Epithelial cell of proximal tubule (primary cell): ENCODE results near the gene GALNT2. TPM values are rescaled to one million over a fixed set of nuclear protein-coding genes. Genes with fewer than 3 reads are reported as not detected.

Experiments
- DNase-seq: peaks from one replicate; pipeline ENCODE4 v3.0.0-alpha.2; 2011; ENCODE audit warnings: low read depth
- H3K4me3 ChIP-seq: 2 replicates; pipeline ENCODE4 v1.5.1; 2011; ENCODE audit warnings: low read depth, mild to moderate bottlenecking, low read length
- total RNA-seq: library from RNA; depleted of rRNA; stranded (reverse); fragments of >200 nt; gene quantifications from 2 replicates; pipeline ENCODE4 v1.2.3, GENCODE V29; 2015
- TF ChIP-seq, protein P1 (sequence below): conservative IDR thresholded peaks from 2 replicates; pipeline ENCODE4 v1.5.1; 2012; ENCODE audit warnings: low read depth, mild to moderate bottlenecking, low read length

Gene GALNT2
- total RNA-seq, 1 donor from 2014 or later: 52.1 TPM

DNA sequence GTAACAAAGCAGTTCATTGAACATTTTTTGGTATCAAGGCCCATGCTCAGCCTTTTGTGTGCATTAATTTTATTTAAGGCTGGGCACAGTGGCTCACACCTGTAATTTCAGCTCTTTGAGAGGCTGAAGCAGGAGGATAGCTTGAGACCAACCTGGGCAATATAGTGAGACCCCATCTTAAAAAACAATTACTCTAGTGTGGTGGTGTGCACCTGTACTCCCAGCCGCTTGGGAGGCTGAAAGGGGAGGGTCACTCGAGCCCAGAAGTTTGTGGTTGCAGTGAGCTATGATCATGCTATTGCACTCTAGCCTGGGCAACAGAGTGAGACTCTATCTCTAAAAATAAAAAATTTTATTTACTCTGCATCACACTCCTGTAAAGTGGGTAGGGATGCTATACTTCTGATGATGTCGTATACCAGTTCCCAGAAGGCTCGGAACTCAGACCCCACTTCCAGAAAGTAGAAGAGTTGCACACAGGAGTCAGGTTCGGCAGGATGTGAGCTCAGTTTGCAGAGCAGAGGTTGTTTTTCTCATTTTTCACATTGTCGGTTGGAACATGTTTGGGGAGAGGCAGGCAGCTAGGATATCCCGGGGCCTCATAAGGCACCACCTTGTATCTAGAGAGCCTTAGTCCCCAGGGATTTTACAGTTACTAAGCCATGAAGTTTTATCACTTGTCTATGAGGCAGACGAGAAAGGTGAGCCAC, 144.6 kb downstream of the GALNT2 start:
- no peak for DNase-seq
- TF ChIP-seq, protein P1, sequence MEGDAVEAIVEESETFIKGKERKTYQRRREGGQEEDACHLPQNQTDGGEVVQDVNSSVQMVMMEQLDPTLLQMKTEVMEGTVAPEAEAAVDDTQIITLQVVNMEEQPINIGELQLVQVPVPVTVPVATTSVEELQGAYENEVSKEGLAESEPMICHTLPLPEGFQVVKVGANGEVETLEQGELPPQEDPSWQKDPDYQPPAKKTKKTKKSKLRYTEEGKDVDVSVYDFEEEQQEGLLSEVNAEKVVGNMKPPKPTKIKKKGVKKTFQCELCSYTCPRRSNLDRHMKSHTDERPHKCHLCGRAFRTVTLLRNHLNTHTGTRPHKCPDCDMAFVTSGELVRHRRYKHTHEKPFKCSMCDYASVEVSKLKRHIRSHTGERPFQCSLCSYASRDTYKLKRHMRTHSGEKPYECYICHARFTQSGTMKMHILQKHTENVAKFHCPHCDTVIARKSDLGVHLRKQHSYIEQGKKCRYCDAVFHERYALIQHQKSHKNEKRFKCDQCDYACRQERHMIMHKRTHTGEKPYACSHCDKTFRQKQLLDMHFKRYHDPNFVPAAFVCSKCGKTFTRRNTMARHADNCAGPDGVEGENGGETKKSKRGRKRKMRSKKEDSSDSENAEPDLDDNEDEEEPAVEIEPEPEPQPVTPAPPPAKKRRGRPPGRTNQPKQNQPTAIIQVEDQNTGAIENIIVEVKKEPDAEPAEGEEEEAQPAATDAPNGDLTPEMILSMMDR: no peak
- no peak overlapping the region for H3K4me3 ChIP-seq

GRCh38 chr1:230212405-230212936, 145.4 kb downstream of the GALNT2 start:
- no peak for DNase-seq
- no peak overlapping the region for H3K4me3 ChIP-seq
- TF ChIP-seq, protein P1: no peak

GRCh38 chr1:230215031-230215430, 148.0 kb downstream of the GALNT2 start:
- TF ChIP-seq, protein P1: peak; percentile 76
- H3K4me3 ChIP-seq: no peak overlapping the region
- DNase-seq: peak; percentile 27

DNA sequence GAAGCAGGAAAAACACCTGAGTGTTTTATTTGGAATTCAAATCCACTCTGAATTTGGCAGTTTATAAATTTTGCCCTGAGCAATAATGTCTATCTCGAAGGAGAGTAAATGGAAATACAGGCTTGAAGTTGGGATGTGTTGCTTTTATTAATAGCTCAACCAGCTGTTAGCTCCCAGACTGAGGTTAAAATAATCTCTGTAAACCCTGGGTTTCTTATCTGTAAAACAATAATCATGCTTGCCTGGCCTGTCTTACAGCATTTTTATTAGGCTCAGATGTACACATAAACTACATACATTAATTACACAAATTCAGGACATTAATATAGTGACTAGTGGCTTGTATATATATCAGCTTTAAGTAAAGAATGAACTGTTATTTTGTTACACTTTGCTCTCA, 148.5 kb downstream of the GALNT2 start:
- H3K4me3 ChIP-seq: no peak overlapping the region
- no peak for DNase-seq
- TF ChIP-seq, protein P1: no peak

- H3K4me3 ChIP-seq: no peak overlapping the region
- DNase-seq: no peak
- TF ChIP-seq, protein P1: no peak
Measured at GRCh38 chr1:230216896-230217295, 149.9 kb downstream of the GALNT2 start.

DNA sequence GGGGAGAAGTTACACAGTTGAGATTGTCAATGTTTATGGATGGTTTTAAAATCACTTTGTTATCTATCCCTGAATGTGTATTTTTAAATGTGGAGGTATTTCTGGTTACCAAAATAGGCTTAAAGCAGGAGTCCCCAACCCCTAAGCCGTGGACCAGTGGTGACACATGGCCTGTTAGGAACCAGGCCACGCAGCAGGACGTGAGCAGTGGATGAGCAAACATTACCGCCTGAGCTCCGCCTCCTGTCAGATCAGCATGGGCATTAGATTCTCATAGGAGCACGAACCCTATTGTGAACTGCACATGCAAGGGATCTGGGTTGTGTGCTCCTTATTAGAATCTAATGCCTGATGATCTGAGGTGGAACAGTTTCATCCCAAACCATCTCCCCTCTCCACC, 151.6 kb downstream of the GALNT2 start:
- DNase-seq: no peak
- no peak overlapping the region for H3K4me3 ChIP-seq
- TF ChIP-seq, protein P1: no peak
